ENCODE measurements around the gene ZXDC. TPM values are rescaled to one million over a fixed set of nuclear protein-coding genes. Genes with fewer than 3 reads are reported as not detected.

ZXDC gene
- total RNA-seq, 1 donor from 2014 or later, result 29.0 TPM

DNA sequence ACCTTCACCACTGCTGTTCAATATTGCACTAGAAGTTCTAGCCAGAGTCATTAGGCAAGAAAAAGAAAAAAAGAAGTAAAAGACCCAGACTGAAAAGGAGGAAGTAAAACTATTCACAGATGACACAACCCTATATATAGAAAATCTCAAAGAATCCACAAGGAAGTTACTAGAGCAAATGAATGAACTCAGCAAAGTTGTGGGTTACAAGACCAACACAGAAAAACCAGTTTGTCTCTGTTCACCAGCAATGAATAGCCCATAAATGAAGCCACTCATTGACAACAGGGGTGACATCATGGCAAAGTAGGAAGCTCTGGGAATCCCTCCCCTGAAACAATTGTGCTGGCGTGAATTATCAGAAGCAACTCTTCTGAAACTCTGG lies 76.3 kb downstream of the ZXDC start:
- TF ChIP-seq, protein P1, sequence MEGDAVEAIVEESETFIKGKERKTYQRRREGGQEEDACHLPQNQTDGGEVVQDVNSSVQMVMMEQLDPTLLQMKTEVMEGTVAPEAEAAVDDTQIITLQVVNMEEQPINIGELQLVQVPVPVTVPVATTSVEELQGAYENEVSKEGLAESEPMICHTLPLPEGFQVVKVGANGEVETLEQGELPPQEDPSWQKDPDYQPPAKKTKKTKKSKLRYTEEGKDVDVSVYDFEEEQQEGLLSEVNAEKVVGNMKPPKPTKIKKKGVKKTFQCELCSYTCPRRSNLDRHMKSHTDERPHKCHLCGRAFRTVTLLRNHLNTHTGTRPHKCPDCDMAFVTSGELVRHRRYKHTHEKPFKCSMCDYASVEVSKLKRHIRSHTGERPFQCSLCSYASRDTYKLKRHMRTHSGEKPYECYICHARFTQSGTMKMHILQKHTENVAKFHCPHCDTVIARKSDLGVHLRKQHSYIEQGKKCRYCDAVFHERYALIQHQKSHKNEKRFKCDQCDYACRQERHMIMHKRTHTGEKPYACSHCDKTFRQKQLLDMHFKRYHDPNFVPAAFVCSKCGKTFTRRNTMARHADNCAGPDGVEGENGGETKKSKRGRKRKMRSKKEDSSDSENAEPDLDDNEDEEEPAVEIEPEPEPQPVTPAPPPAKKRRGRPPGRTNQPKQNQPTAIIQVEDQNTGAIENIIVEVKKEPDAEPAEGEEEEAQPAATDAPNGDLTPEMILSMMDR (conservative IDR thresholded peaks at IDR 0.05), result no peak
- no peak for DNase-seq (ENCODE audit: extremely low spot score, unreplicated experiment)
- Mint-ChIP-seq H3K4me3 (peak overlapping the region; percentile 16), H3K36me3 (no peaks in the 10 kb centered on the region), H3K9me3 (peaks cover 7% of the 10 kb centered on the region), H3K27ac (peak overlapping the region; percentile 96), H3K27me3 (peaks cover 7% of the 10 kb centered on the region), H3K4me1 (ENCODE audit: unreplicated experiment) (peaks cover 6% of the 10 kb centered on the region)

DNA sequence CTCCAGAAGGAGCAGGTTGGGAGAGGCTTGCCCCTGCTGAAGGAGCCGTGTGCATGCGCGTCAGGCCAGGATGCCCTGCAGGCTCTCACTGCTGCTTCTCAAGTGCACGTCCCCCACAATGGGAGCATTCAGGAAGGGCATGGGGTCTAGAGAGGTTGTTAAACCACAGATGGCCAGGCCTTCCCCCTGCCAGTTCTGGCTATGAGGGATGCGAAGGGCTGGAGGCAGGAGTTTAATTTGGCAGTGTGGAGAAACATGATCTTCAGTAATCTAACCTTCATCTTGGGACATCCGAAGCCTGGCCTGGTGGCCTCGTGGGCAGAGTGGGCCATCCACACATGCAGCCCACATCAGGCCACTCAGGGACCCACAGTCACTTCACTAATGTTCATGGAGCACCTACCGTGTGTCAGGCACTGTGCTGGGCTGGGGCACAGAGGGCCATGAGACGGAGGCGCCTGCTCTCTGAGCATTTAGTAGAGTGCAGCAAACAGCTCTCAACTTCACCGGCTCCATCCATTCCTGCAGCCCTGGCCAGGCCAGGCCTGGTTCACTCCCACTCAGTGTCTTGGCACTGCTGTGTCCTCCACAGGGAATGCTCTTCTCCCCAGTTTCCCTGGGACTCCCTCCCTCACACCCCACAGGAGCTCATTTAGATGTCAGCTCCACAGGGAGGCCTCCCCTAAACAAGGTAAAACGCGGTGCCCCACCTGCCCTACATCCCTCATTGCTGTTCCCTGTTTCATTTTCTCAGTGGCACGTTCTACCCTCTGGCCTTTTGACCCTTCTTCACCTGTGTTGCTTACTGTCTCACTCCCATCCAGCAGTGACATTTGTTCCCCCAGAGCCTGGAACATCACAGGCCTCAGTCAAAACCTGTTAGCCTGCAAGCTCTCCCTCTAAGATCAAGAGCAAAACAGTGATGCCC lies 77.0 kb downstream of the ZXDC start:
- peaks cover 6% of the 10 kb centered on the region for H3K4me1 Mint-ChIP-seq (ENCODE audit: unreplicated experiment)
- peak overlapping the region; percentile 96 for H3K27ac Mint-ChIP-seq
- DNase-seq (ENCODE audit: extremely low spot score, unreplicated experiment), result no peak
- H3K36me3 Mint-ChIP-seq, result no peaks in the 10 kb centered on the region
- H3K9me3 Mint-ChIP-seq, result peaks cover 7% of the 10 kb centered on the region
- H3K4me3 Mint-ChIP-seq, result peak overlapping the region; percentile 16
- H3K27me3 Mint-ChIP-seq, result peaks cover 14% of the 10 kb centered on the region
- TF ChIP-seq, protein P1 (conservative IDR thresholded peaks at IDR 0.05), result no peak

GRCh38 chr3:126397610-126398422 lies 77.9 kb downstream of the ZXDC start:
- H3K9me3 Mint-ChIP-seq, result peaks cover 7% of the 10 kb centered on the region
- no peak for DNase-seq (ENCODE audit: extremely low spot score, unreplicated experiment)
- no peak overlapping the region for H3K27ac Mint-ChIP-seq
- H3K4me1 Mint-ChIP-seq (ENCODE audit: unreplicated experiment), result peaks cover 6% of the 10 kb centered on the region
- peaks cover 22% of the 10 kb centered on the region for H3K27me3 Mint-ChIP-seq
- no peak overlapping the region for H3K4me3 Mint-ChIP-seq
- TF ChIP-seq, protein P1 (conservative IDR thresholded peaks at IDR 0.05), result no peak
- no peaks in the 10 kb centered on the region for H3K36me3 Mint-ChIP-seq

DNA sequence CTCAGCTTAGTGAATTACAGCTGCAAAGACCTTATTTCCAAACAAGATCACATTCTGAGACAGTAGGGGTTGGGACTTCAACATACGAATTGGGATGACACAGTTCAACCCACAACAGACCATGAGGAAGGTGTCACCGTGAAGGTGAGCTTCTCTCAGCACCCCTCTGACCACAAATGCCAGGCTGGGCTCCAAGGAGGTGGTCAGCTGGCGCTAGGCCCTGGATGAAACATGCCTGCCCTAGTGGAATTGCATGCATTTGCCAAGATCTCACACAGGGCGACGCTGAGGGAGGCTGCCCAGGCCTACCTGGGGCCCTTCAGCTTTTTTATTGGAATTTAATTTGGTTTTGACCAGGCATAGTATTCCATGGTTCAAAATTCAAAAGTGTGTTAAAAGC lies 79.2 kb downstream of the ZXDC start:
- Mint-ChIP-seq H3K9me3 (peaks cover 7% of the 10 kb centered on the region), H3K27me3 (peaks cover 33% of the 10 kb centered on the region), H3K36me3 (no peaks in the 10 kb centered on the region), H3K27ac (no peak overlapping the region), H3K4me3 (no peak overlapping the region), H3K4me1 (ENCODE audit: unreplicated experiment) (peaks cover 6% of the 10 kb centered on the region)
- DNase-seq (ENCODE audit: extremely low spot score, unreplicated experiment), result no peak
- TF ChIP-seq, protein P1 (conservative IDR thresholded peaks at IDR 0.05), result no peak

GRCh38 chr3:126395846-126396513 lies 79.7 kb downstream of the ZXDC start:
- Mint-ChIP-seq H3K4me1 (ENCODE audit: unreplicated experiment) (peaks cover 6% of the 10 kb centered on the region), H3K27me3 (peaks cover 36% of the 10 kb centered on the region), H3K4me3 (no peak overlapping the region), H3K9me3 (peaks cover 7% of the 10 kb centered on the region), H3K27ac (no peak overlapping the region), H3K36me3 (no peaks in the 10 kb centered on the region)
- DNase-seq (ENCODE audit: extremely low spot score, unreplicated experiment), result no peak
- TF ChIP-seq, protein P1 (conservative IDR thresholded peaks at IDR 0.05), result no peak
